D721Med (cell line): Measurements from ENCODE around the gene PLPP7.

ENCODE experiments used
- DNase-seq: peaks from one replicate; pipeline ENCODE4 v3.0.0; 2011; ENCODE audit warnings: low spot score; ENCODE audit not compliant: insufficient read length
- FAIRE-seq: peaks from 2 replicates; lab custom pipeline; 2011; peaks lifted over from hg19 to GRCh38; lab: Jason Lieb, UNC
- CTCF ChIP-seq: IDR thresholded peaks from 2 replicates; pipeline ENCODE4 v1.5.1; 2012; ENCODE audit warnings: mild to moderate bottlenecking, control low read depth; ENCODE audit not compliant: insufficient read depth; ENCODE audit errors: missing control alignments

Gene PLPP7

GRCh38 chr9:131275332-131276093 lies 14.0 kb upstream of the PLPP7 start:
- DNase-seq (no peak), FAIRE-seq (no peak)
- no peak for TF ChIP-seq CTCF

- TF ChIP-seq CTCF = no peak
- no peak for DNase-seq
- no peak for FAIRE-seq
These were observed 13.2 kb upstream of the PLPP7 start, which contains the start of gene FAM78A for GRCh38 chr9:131276094-131276888. TSS of gene FAM78A (minus strand) at chr9:131276510. CDS start at chr9:131276179, 331 bp downstream.

- no peak for TF ChIP-seq CTCF
- no peak for DNase-seq
- no peak for FAIRE-seq
These were observed 12.6 kb upstream of the PLPP7 start for GRCh38 chr9:131276891-131277286.

- TF ChIP-seq CTCF = no peak
- DNase-seq = no peak
- no peak for FAIRE-seq
These were observed 12.1 kb upstream of the PLPP7 start for GRCh38 chr9:131277287-131277909.

GRCh38 chr9:131277910-131278701 lies 11.4 kb upstream of the PLPP7 start:
- DNase-seq = peak; percentile 100
- TF ChIP-seq CTCF = no peak
- FAIRE-seq = no peak

- no peak for TF ChIP-seq CTCF
- DNase-seq = no peak
- no peak for FAIRE-seq
These were observed 10.8 kb upstream of the PLPP7 start for GRCh38 chr9:131278702-131279111.
